Stimulated activated CD8-positive, alpha-beta memory T cell treated with anti-CD3 and anti-CD28 coated beads, Interleukin-15, amount 100 ng/mL, for 4 hours (primary cell): ENCODE measurements around the gene CARD16.

Experiments
- DNase-seq, 2 donors: peaks; one replicate each; pipeline ENCODE4 v3.0.0-alpha.2; 2020; ENCODE audit warnings: low read depth in 2 of 2

CARD16 gene

GRCh38 chr11:104992781-104993180 lies 52.4 kb downstream of the CARD16 start:
- no peak for DNase-seq

GRCh38 chr11:104991994-104992393 lies 53.1 kb downstream of the CARD16 start:
- DNase-seq, result no peak
